Upper lobe of left lung (tissue), 4 donors: Measurements from ENCODE around the gene YPEL2.

Experiments used
- POLR2A ChIP-seq, 4 donors: fragments of 450-650 bp; IDR thresholded peaks; one replicate each; pipeline ENCODE4 v1.5.1; 2016 to 2017; ENCODE audit warnings: antibody characterized with exemption in 4 of 4, mild to moderate bottlenecking in 2 of 4
- TF ChIP-seq, protein P1 (sequence below), 6 experiments: fragments of 450-650 bp in 4 of 6; fragments of 200-600 bp in 2 of 6; sonication (generic) in 2 of 6; IDR thresholded peaks; one replicate each; pipeline ENCODE4 v1.5.1; 2016 to 2019; ENCODE audit warnings: antibody characterized with exemption in 6 of 6

DNA sequence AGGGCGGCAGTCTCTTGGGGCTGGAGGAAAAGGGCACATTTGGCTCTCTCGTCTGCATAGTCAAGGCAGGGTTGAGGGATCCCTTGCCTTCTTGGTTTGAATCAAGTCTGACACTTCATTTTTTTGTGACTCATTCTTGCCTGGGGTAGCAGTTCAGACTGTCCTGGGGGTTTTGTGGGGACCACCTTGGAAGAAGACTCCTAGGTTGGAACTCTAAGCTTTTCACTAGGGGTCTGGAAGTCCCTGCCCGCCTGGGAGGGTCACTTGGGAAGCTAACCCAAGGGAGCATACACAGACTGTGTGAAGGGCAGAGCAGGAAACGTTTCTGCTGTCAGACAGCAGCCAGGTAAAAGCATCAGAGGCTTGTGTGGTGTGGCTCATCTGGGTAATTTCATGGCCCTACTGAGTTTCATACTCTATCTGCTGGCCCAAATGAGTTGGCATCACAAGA is 11.3 kb downstream of the YPEL2 start:
- TF ChIP-seq, protein P1, sequence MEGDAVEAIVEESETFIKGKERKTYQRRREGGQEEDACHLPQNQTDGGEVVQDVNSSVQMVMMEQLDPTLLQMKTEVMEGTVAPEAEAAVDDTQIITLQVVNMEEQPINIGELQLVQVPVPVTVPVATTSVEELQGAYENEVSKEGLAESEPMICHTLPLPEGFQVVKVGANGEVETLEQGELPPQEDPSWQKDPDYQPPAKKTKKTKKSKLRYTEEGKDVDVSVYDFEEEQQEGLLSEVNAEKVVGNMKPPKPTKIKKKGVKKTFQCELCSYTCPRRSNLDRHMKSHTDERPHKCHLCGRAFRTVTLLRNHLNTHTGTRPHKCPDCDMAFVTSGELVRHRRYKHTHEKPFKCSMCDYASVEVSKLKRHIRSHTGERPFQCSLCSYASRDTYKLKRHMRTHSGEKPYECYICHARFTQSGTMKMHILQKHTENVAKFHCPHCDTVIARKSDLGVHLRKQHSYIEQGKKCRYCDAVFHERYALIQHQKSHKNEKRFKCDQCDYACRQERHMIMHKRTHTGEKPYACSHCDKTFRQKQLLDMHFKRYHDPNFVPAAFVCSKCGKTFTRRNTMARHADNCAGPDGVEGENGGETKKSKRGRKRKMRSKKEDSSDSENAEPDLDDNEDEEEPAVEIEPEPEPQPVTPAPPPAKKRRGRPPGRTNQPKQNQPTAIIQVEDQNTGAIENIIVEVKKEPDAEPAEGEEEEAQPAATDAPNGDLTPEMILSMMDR (IDR thresholded peaks at IDR 0.05), result no peak
- TF ChIP-seq POLR2A (IDR thresholded peaks at IDR 0.05), result no peak
